B cell (primary cell): ENCODE results near the gene COL4A3. TPM values are rescaled to one million over a fixed set of nuclear protein-coding genes. Genes with fewer than 3 reads are reported as not detected.

Source experiments
- ATAC-seq: fragments of 200-7000 bp; cut with Tn5 transposase; one replicate; pipeline ENCODE4 v1.10.0; 2021; ENCODE audit warnings: low read depth, mild to moderate bottlenecking, moderate number of reproducible peaks, moderate library complexity
- CTCF ChIA-PET: fragments of 350-600 bp; sonication (Branson Sonifier 250); formaldehyde crosslinking; loops from one replicate; lab custom pipeline; 2021; ENCODE audit warnings: antibody characterized with exemption, inconsistent platforms; lab: Charles Lee
- POLR2A ChIA-PET: fragments of 350-600 bp; sonication (Branson Sonifier 250); formaldehyde crosslinking; loops from one replicate; lab custom pipeline; 2021; ENCODE audit warnings: antibody characterized with exemption; lab: Charles Lee
- DNase-seq: peaks from one replicate; pipeline ENCODE4 v3.0.0; 2013
- H2AFZ ChIP-seq: 2 replicates; pipeline ENCODE4 v1.6.1; 2012; ENCODE audit warnings: mild to moderate bottlenecking, low read depth, low read length; ENCODE audit not compliant: insufficient read depth, poor library complexity, severe bottlenecking
- H3K27ac ChIP-seq, 2 donors: 1 replicate in 1 of 2; 2 replicates in 1 of 2; pipeline ENCODE4 v1.5.1; 2012 to 2013; ENCODE audit warnings: low read length in 2 of 2, mild to moderate bottlenecking in 2 of 2, moderate library complexity in 1 of 2
- H3K27me3 ChIP-seq, 4 experiments: fragments of 200-600 bp in 1 of 4; sonication (generic) in 1 of 4; replicated peaks in 1 of 4; 1 replicate in 2 of 4; 2 replicates in 2 of 4; pipeline versions ENCODE4 v1.6.1 to v1.7.0; 2013 to 2016; ENCODE audit warnings: low read length in 3 of 4, mild to moderate bottlenecking in 2 of 4, mixed read lengths in 1 of 4, moderate library complexity in 1 of 4; ENCODE audit not compliant: insufficient read depth in 4 of 4, control insufficient read depth in 3 of 4; ENCODE audit errors: control extremely low read depth in 1 of 4
- H3K36me3 ChIP-seq, 2 experiments: replicated peaks in 1 of 2; 1 replicate in 1 of 2; 2 replicates in 1 of 2; pipeline versions ENCODE4 v1.6.1 to v1.7.1; 2013; ENCODE audit warnings: low read length in 1 of 2; ENCODE audit not compliant: insufficient read depth in 2 of 2, control insufficient read depth in 1 of 2; ENCODE audit errors: control extremely low read depth in 1 of 2, extremely low read depth in 1 of 2
- H3K4me1 ChIP-seq, 2 donors: fragments of 200-600 bp in 1 of 2; sonication (generic) in 1 of 2; 1 replicate in 1 of 2; 2 replicates in 1 of 2; pipeline versions ENCODE4 v1.5.1 to v1.6.1; 2013 to 2017; ENCODE audit warnings: low read length in 2 of 2; ENCODE audit not compliant: control insufficient read depth in 2 of 2, insufficient read depth in 2 of 2
- H3K4me2 ChIP-seq: replicated peaks from 2 replicates; pipeline ENCODE3; 2012; ENCODE audit warnings: mild to moderate bottlenecking, low read depth, low read length; ENCODE audit not compliant: poor library complexity, severe bottlenecking
- H3K4me3 ChIP-seq, 5 experiments: fragments of 200-600 bp in 1 of 5; sonication (generic) in 1 of 5; 1 replicate in 3 of 5; 2 replicates in 2 of 5; pipeline versions ENCODE4 v1.5.1 to v1.7.0; 2011 to 2016; ENCODE audit warnings: low read length in 4 of 5, mild to moderate bottlenecking in 4 of 5, low read depth in 2 of 5, control low read depth in 1 of 5, moderate library complexity in 1 of 5; ENCODE audit not compliant: insufficient read depth in 1 of 5; ENCODE audit errors: control extremely low read depth in 1 of 5, extremely low read depth in 1 of 5
- H3K79me2 ChIP-seq: fragments of 200-600 bp; sonication (generic); one replicate; pipeline ENCODE4 v1.6.0; 2016; ENCODE audit warnings: low read length; ENCODE audit not compliant: control insufficient read depth, insufficient read depth
- H3K9ac ChIP-seq: fragments of 200-600 bp; sonication (generic); 2 replicates; pipeline ENCODE4 v1.6.1; 2017; ENCODE audit warnings: mild to moderate bottlenecking, low read length, moderate library complexity
- H3K9me3 ChIP-seq, 3 donors: one replicate each; pipeline versions ENCODE4 v1.6.1 to v1.7.1; 2013; ENCODE audit warnings: low read length in 2 of 3; ENCODE audit not compliant: control insufficient read depth in 2 of 3, insufficient read depth in 1 of 3; ENCODE audit errors: control extremely low read depth in 1 of 3
- H4K20me1 ChIP-seq: 2 replicates; pipeline ENCODE4 v1.6.0; 2012; ENCODE audit warnings: mild to moderate bottlenecking, low read length; ENCODE audit not compliant: insufficient read depth, control insufficient read depth, poor library complexity, severe bottlenecking
- H3K27ac Mint-ChIP-seq: one replicate; pipeline ENCODE4 v1.8.0; 2021; ENCODE audit warnings: mixed read lengths
- H3K27me3 Mint-ChIP-seq: one replicate; pipeline ENCODE4 v1.8.0; 2021; ENCODE audit warnings: mixed read lengths
- H3K4me1 Mint-ChIP-seq: one replicate; pipeline ENCODE4 v1.8.0; 2021; ENCODE audit warnings: mixed read lengths
- H3K4me3 Mint-ChIP-seq: one replicate; pipeline ENCODE4 v1.8.0; 2021; ENCODE audit warnings: mixed read lengths
- H3K9me3 Mint-ChIP-seq: one replicate; pipeline ENCODE4 v1.8.0; 2022; ENCODE audit warnings: mixed read lengths; ENCODE audit not compliant: insufficient read depth
- EZH2 ChIP-seq: IDR thresholded peaks from 2 replicates; pipeline ENCODE4 v1.6.1; 2012; ENCODE audit warnings: borderline replicate concordance, low read depth, mild to moderate bottlenecking, moderate library complexity, low read length; ENCODE audit not compliant: insufficient read depth, poor library complexity, severe bottlenecking
- WGBS: methylation state at CpG from one replicate; pipeline ENCODE4 v1.1.5; 2013; ENCODE audit warnings: missing lambda C conversion rate; ENCODE audit not compliant: insufficient coverage; 5-methylcytosine and 5-hydroxymethylcytosine counted together
- intact Hi-C: fragments of 100-400 bp; cut with micrococcal nuclease; formaldehyde crosslinking; loops from one replicate; pipeline ENCODE4 v1.10.0; 2022
- polyA minus RNA-seq: library from RNA; depleted of rRNA, polyadenylated mRNA; stranded (reverse); fragments of >200 nt; gene quantifications from 2 replicates; pipeline ENCODE4 v1.2.3, GENCODE V29; 2012
- polyA plus RNA-seq: library from polyadenylated mRNA; depleted of rRNA; stranded (reverse); fragments of >200 nt; gene quantifications from 2 replicates; pipeline ENCODE4 v1.2.3, GENCODE V29; 2012
- total RNA-seq, 2 donors: library from RNA; stranded (reverse); fragments of 120-200 nt in 1 of 2; gene quantifications; 1 replicate in 1 of 2; 2 replicates in 1 of 2; pipeline versions ENCODE4 v1.2.3 to v1.2.4, GENCODE V29; 2013 to 2022
- TF ChIP-seq, protein P1 (sequence below): fragments of 200-600 bp; IDR thresholded peaks from one replicate; pipeline ENCODE4 v1.8.0; 2022; ENCODE audit warnings: antibody characterized with exemption, mild to moderate bottlenecking

The COL4A3 gene
- 43.9 and 45.9 TPM in 2 replicates for total RNA-seq
- 19.9 TPM for total RNA-seq (2013)
- polyA plus RNA-seq = 18.4 and 33.4 TPM in 2 replicates
- 13.5 and 22.3 TPM in 2 replicates for polyA minus RNA-seq

- ChIA-PET CTCF (interaction anchor here (0.7 to 1.3 kb wide), 5 partner anchors 30 to 171 kb away, joined by 3 to 4 read pairs (median 3); no protein-coding TSS in a partner anchor), POLR2A (interaction anchor here (0.6 kb wide), 1 partner anchor 13 kb away, joined by 3 read pairs; no protein-coding TSS in a partner anchor)
- Histone ChIP-seq H3K9ac (peak within 1 kb of the TSS; percentile 70), H3K4me1 (peaks cover 8 to 22% of the 10 kb centered on the region in 2 donors), H3K4me2 (peak within 1 kb of the TSS; percentile 80), H3K27me3 (peaks cover 0 to 5% (median 0%) of the 10 kb centered on the region in 4 experiments), H3K4me3 (peak within 1 kb of the TSS in 4 of 5 experiments; percentile 48 to 71 (median 60)), H3K79me2 (no peaks in the 10 kb centered on the region), H3K27ac (peak within 1 kb of the TSS; percentile 52 to 62), H3K36me3 (no peaks in the 10 kb centered on the region), H3K9me3 (peaks cover 0 to under 1% (median 0%) of the 10 kb centered on the region in 3 donors), H2AFZ (peak within 1 kb of the TSS; percentile 83), H4K20me1 (no peaks in the 10 kb centered on the region)
- TF ChIP-seq EZH2 = no peak
- peak; percentile 72 for DNase-seq
- Mint-ChIP-seq H3K27ac (peak within 1 kb of the TSS; percentile 93), H3K9me3 (no peaks in the 10 kb centered on the region), H3K27me3 (peaks cover 3% of the 10 kb centered on the region), H3K4me3 (peak within 1 kb of the TSS; percentile 93), H3K4me1 (peaks cover 38% of the 10 kb centered on the region)
- 2% methylated on average over 69 of the region's 77 CpGs for WGBS
- ATAC-seq = peak; percentile 82
- intact Hi-C loops = loop anchor here (5.0 kb wide), 1 partner anchor 158 kb away; no protein-coding TSS in a partner anchor
Measured at GRCh38 chr2:227163998-227164762, at the start of gene COL4A3, which contains the start of gene COL4A4. Gene COL4A3, plus strand, starts transcription at chr2:227164624. Its CDS starts 103 bp downstream, at chr2:227164727. Gene COL4A4, minus strand, starts transcription at chr2:227164205. Its CDS starts 16,722 bp downstream, at chr2:227147483.

- no peaks in the 10 kb centered on the region for H3K27me3 Mint-ChIP-seq
- Histone ChIP-seq H3K36me3 (no peaks in the 10 kb centered on the region), H3K27ac (no peak overlapping the region), H4K20me1 (no peaks in the 10 kb centered on the region), H3K27me3 (no peaks in the 10 kb centered on the region), H3K4me1 (no peaks in the 10 kb centered on the region), H3K9me3 (no peaks in the 10 kb centered on the region), H3K4me3 (no peak overlapping the region), H3K79me2 (no peaks in the 10 kb centered on the region), H2AFZ (no peak overlapping the region), H3K4me2 (no peak overlapping the region), H3K9ac (no peak overlapping the region)
- no peak overlapping the region for H3K4me3 Mint-ChIP-seq
- intact Hi-C loops = no loop called here
- no peak overlapping the region for H3K27ac Mint-ChIP-seq
- ChIA-PET CTCF (no interaction called here), POLR2A (no interaction called here)
- H3K4me1 Mint-ChIP-seq = no peaks in the 10 kb centered on the region
- WGBS = 76% methylated on average over 2 of the region's 5 CpGs
- DNase-seq (no peak), ATAC-seq (no peak)
- no peaks in the 10 kb centered on the region for H3K9me3 Mint-ChIP-seq
- TF ChIP-seq EZH2 = no peak
- TF ChIP-seq, protein P1, sequence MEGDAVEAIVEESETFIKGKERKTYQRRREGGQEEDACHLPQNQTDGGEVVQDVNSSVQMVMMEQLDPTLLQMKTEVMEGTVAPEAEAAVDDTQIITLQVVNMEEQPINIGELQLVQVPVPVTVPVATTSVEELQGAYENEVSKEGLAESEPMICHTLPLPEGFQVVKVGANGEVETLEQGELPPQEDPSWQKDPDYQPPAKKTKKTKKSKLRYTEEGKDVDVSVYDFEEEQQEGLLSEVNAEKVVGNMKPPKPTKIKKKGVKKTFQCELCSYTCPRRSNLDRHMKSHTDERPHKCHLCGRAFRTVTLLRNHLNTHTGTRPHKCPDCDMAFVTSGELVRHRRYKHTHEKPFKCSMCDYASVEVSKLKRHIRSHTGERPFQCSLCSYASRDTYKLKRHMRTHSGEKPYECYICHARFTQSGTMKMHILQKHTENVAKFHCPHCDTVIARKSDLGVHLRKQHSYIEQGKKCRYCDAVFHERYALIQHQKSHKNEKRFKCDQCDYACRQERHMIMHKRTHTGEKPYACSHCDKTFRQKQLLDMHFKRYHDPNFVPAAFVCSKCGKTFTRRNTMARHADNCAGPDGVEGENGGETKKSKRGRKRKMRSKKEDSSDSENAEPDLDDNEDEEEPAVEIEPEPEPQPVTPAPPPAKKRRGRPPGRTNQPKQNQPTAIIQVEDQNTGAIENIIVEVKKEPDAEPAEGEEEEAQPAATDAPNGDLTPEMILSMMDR = no peak
Measured at GRCh38 chr2:227115761-227116160, 48.7 kb upstream of the COL4A3 start.
